GM10248 (cell line): Measurements from ENCODE around the gene PTPRG.
"Not testable (repeated sequence)": the region's sequence is repeated elsewhere in the genome, so short reads cannot be mapped to it uniquely, and the experiment has no call there.

Source experiments
- CTCF ChIA-PET: fragments of 300-600 bp; sonication (Branson Sonifier 250); formaldehyde crosslinking; extraction: SDS; loops from one replicate; lab custom pipeline; 2021; ENCODE audit warnings: antibody characterized with exemption; lab: Yijun Ruan, JAX
- POLR2A ChIA-PET: fragments of 350-650 bp; sonication (Branson Sonifier 250); formaldehyde crosslinking; extraction: SDS; loops from one replicate; lab custom pipeline; 2020; ENCODE audit warnings: antibody characterized with exemption; lab: Yijun Ruan, JAX
- DNase-seq: peaks from one replicate; pipeline ENCODE4 v3.0.0; 2012; ENCODE audit errors: extremely low spot score
- CTCF ChIP-seq: IDR thresholded peaks from 2 replicates; pipeline ENCODE4 v1.5.1; 2012; ENCODE audit warnings: mild to moderate bottlenecking, low read depth; ENCODE audit errors: extremely low read depth, missing control alignments, control extremely low read depth

Gene PTPRG

DNA sequence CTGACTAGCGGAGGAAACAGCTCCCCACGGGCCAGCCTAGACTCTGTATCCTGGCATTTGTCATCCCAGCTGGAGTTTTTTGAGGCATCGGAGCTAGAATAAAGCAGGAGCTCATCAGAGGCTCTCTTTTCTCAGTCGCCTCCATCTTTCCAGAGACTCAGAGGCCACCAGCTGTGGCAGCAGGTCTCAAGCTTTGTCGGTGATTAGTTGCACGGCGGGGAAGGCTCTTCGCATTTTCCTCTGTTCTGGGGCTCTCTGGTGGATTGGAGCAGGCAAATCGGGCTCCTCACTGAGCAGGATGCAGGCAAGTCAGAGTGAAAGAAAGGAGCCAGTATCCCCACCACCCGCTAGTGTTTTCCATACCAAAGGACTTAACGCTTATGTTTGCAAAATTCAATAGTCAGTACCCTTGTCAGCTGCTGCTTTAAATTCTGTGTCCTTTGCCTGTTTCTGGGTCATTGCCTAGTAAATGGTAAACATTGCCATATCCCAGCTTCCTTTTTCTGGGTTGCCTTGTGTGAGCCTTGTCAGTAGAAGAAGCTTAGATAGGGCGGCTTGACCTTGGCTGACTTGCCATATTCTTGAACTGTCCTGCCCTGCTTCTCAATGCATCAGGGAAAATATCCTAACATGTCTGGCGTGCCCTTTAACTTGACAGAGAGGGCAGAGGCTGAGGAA is 127.1 kb downstream of the PTPRG start:
- POLR2A ChIA-PET, result interaction anchor here (0.6 kb wide), 1 partner anchor 57 kb away, joined by 4 read pairs; no protein-coding TSS in a partner anchor
- no peak for TF ChIP-seq CTCF
- CTCF ChIA-PET, result no interaction called here
- DNase-seq, result no peak

DNA sequence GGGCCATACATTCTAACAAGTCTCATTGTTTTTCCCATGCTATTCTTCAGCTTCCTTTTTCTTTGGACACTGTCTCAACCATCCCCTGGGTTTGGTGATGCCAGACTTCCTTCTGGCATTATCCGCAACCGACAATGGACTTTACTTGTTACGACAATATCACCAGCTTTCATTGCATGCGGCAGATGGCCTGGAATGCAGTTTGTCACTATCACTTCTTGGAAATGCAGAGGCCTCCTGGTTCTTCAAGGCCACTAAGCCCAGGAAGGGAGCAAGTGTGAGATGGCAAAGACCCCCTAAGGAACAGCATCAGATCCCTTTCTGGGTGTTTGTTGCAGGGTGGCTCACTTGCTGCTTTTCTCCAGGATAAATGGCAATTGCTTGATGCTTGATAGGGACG is 128.6 kb downstream of the PTPRG start:
- ChIA-PET POLR2A (no interaction called here), CTCF (no interaction called here)
- DNase-seq, result no peak
- TF ChIP-seq CTCF, result no peak

- DNase-seq, result no peak
- no peak for TF ChIP-seq CTCF
- ChIA-PET POLR2A (no interaction called here), CTCF (no interaction called here)
Measured at GRCh38 chr3:61691466-61691865, 130.1 kb downstream of the PTPRG start.

DNA sequence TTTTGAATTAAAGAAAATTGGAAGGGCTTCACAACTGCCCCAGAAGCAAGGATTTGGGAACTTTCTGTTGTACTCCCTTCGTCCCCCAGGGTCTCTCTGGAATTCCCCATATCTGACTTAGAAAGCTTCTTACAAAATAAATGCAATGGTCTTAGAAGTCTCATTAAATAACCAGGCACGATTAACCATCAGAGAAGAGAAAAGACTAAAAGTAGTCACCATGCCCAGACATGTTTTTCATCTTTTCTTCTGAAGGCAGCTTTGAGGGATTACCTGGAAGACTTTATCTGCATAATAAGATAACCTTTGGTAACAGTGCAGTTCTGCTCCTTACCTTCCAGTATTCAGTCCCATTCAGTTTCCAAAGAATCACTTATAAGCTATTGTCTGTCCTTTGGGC is 135.9 kb downstream of the PTPRG start:
- DNase-seq, result no peak
- ChIA-PET CTCF (no interaction called here), POLR2A (no interaction called here)
- no peak for TF ChIP-seq CTCF

DNA sequence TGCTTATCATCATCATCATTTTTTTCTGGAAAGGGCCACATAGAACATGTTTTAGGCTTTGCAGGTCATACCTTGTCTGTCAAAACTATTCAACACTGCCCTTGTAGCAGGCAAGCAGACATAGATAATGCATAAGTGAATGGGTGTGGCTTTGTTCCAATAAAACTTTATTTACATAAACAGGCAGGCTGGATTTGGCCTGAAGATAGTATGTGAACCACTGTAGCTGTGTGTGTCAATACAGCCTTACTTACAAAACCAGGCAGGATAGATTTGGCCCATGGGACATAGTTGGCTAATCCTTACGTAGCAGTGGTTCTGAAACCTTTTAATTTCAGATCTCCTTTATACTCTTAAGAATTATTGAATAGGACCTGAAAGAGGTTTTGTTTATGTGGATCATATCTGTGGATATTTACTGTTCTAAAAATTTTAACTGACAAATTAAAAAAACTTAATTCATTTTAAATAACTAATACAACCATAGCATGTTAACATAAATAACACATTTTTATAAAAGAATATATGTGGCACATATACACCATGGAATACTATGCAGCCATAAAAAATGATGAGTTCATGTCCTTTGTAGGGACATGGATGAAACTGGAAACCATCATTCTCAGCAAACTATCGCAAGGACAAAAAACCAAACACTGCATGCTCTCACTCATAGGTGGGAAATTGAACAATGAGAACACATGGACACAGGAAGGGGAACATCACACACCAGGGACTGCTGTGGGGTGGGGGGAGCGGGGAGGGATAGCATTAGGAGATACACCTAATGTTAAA is 137.1 kb downstream of the PTPRG start:
- DNase-seq, POLR2A ChIA-PET, CTCF ChIA-PET: not testable (repeated sequence)

- no peak for TF ChIP-seq CTCF
- ChIA-PET POLR2A (no interaction called here), CTCF (no interaction called here)
- no peak for DNase-seq
Measured at GRCh38 chr3:61699622-61700021, 138.3 kb downstream of the PTPRG start.

GRCh38 chr3:61701011-61701410 is 139.6 kb downstream of the PTPRG start:
- no peak for DNase-seq

More at GRCh38 chr3:61701011-61701410, 139.6 kb downstream of the PTPRG start:
- CTCF ChIA-PET, result interaction anchor here (1.5 kb wide), 1 partner anchor 11 kb away, joined by 4 read pairs; no protein-coding TSS in a partner anchor
- POLR2A ChIA-PET, result no interaction called here
- TF ChIP-seq CTCF, result no peak
